ENCODE measurements around the gene KRT8.
A peak's percentile ranks its signal among the peaks of the same experiment; 100 is the strongest.
"Not testable (repeated sequence)": the region's sequence is repeated elsewhere in the genome, so short reads cannot be mapped to it uniquely, and the experiment has no call there.

The KRT8 gene

GRCh38 chr12:52873513-52873831 lies 31.4 kb downstream of the KRT8 start:
- no peak for DNase-seq

- DNase-seq: no peak
Observed at GRCh38 chr12:52872644-52873389, 32.1 kb downstream of the KRT8 start.

DNA sequence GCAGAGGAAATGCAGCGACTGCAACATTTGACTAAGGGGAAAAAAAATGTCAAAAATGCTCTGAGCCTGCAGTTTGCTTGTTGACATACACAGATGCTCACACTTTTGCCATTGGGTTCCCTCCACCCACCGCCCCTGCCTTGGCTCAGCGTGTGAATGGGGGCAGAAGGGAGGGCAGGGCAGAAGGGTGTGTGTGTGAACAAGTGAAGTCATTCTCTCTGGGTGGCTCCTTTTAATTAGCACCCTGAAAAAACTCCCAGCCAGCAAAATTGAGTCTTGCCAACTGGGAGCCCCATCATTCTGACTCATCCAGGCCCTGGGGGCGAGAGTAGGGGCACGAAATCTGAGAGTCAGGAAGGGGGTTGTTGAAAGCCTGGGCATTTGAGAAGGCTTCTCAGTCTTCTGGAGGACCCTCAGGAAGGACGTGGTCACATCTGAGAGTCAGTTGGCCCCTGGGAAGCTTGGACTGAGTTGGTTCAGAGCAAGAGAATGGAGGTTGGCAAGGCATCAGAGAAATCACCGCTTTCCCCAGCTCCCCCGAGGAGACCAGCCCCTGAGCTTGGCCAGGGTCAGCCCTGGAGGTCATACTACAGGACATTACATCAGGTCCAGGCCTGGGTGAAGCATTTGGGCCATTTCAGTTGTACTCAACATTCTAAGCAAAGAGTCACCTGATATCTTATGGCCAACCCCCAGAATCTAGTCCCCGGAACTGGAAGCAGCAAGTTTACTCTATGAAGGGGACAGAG lies 33.4 kb downstream of the KRT8 start:
- DNase-seq: no peak

DNA sequence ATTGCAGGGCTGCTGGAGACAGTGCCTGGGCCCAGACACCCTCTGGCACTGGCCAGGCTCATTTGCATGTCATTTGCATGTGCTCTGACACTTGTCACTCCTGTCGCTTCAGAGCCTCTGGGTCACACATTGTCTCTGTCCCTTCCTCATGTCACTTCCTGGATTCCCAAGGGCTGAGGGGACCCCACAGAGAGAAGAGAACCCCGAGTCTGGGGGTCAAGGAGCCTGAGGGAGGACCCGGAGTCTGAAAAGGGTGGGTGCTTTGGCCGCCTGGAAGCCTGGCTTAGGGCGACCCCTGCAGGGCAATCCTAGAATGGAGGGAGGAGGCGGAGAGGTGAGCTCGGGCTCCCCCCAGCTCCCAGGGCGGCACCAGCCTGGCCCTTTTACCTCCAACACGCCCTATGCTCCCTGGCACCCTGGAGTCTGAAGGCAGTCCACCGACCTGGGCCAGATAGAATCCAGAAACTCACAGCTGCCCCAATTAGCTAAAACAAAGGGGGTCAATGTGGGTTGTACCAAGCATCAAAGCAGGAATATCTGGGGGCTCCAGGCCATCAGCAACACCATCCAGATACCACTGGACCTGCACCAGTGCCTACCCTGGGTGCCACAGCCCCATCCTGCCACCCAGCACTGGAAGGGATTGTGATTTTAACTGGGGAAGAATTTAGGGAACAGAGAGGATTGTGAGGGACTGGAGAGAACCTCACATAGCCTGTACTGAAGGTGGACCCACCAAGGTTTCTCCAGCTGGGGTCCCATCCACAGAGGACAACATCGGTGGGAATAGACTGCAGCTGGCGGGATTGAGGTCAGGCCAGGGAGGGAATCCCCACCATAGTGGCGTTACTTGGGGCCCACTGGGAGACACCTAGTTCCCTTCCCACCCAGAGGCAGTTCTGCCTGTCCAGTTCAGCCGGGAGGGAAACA lies 34.2 kb downstream of the KRT8 start:
- DNase-seq: peak; percentile 37

DNA sequence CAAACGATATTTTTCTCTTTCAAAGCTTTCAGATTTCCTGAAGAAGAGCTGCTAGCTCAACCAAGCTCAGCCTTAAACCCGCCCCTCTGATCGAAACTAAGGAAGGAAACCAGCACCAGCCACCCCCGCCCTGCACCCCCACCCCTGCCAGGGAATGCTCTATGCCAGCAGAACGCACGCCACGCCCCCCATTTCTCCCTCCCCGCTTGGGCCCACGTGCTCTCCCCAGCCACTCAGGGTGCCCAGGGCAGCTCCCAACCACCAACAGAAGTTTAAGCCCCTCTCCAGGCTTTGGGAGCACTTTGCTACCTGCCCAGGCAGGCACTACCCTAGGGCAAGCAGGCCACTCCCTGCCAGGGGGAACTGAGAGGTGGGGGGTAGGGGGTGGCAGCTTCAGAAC lies 37.2 kb downstream of the KRT8 start:
- DNase-seq: peak; percentile 79

DNA sequence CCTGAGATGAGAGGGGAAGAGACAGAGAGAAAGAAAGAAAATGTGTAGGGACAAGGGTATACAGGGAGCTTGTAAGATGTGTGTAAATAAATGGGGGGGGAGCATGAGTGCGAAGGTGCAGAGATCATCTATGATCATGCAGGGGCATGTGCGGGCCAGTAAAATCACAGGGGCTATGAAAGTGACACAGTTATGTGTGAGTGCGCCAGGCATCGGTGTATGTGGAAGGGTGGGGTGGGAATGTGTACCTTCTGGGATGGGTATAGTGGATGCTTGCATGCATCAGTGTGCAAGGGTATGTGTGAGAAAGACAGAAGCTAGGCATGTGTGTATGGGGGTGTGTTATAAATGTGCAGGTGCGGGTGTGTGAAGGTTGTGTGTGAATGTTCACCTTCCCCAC lies 37.7 kb downstream of the KRT8 start:
- no peak for DNase-seq

DNA sequence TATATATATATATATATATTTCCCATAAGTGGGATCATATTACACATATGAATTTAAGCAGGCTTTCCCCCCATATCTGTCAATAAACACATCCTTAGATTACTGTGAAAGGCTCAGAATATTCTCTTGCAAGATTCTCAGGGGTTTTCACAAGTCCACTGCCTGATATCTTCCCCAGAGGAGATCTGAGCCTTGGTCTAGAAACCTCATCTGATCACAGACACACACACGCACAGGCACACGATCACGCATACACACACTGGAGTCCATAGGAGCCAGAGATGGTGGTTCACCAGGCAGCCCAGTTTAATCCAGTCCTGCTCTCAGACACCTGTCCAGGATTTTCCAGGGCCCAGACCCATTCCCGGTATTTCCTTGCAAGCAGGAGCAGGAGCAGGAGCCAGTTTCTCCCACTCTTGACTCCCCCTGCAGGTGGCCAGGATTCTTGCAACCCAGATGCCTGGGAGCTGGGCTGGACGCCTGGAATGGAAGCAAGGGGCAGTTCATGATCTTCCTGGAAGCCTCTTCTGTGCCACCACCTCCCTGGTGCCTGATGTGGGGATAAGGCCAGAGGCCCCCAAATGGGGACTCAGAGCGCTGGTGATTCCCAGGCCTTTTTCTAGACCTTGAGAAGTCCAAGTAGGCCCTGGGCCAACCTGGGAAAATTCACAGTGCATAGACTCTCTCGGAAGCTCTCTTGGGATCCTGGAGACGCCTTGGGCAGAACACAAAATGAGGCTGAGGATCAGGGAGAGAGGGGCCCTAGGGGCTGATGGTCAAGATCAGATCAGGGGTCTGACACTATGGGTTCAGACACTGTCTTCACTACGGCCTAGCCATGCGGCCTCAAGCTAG lies 39.6 kb downstream of the KRT8 start:
- DNase-seq: peak; percentile 10

DNA sequence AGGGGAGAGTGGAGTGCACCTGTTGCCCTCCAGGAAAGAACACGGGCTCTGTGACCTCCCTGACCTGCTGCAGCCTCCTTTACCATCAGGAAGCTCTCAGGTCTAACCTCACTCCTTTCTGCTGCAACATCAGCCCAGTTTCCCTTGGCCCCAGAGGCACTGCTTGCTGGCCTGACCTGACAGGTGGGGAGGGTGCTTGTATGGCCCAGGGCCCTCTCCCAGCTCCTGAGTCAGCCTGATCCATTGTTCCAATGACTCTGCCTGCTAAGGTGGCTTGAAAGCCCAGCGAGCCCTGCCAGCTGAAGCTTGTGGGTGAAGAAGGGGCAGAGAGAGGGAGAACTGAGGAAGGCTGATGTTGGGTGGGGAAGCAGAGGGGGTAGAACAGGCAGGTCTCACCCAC lies 42.9 kb downstream of the KRT8 start:
- DNase-seq: no peak

DNA sequence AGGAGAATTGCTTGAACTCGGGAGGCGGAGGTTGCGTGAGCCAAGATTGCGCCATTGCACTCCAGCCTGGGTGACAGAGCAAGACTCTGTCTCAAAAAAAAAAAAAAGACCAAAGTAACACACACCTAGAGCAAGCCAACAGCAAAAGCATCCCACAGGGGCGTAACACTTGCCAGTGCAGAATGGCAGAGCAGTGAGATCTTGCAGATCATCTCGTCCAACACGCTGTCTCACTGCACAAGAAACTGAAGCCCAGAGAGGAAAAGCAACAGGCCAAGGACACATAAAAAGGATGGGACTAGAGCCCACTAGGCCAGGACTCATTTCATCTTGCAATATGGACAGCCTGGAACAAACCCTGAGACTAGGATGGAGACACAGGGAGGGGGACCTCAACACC lies 43.4 kb downstream of the KRT8 start:
- DNase-seq: no peak

DNA sequence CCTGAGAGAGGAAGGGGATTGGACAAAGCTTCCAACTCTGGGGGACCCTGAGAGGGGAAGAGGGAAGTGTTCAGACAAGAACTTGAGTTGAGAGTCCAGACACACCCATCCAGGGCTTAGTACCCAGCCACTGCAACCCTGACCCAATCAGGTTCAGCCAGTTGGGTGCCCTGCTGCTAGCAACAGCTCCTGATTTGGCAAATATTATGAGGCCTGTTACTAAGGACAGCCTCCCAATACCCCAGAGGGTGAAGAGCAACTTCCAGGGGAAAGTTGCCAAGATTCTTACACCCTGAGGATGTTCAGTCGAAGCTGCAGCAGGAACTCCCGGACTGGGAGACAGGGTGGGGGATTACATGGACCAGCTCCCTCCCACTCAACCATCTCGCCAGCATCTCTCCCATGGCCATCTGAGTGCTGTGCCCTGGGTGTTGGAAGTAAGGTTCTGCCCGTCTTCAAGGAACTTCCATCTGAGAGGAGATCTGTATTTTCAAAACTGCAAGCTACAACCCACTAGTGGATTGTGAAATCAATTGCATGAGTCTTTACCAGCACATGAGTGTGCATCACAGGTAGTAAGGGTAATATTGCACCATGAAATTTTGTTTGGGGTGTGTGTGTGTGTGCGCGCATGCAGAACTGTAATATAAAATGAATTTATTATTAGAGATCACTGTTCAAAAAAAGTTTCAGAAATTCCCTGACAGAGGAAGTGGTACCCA lies 44.6 kb downstream of the KRT8 start:
- no peak for DNase-seq

- DNase-seq: no peak
Observed at GRCh38 chr12:52857500-52857899, 47.4 kb downstream of the KRT8 start.

DNA sequence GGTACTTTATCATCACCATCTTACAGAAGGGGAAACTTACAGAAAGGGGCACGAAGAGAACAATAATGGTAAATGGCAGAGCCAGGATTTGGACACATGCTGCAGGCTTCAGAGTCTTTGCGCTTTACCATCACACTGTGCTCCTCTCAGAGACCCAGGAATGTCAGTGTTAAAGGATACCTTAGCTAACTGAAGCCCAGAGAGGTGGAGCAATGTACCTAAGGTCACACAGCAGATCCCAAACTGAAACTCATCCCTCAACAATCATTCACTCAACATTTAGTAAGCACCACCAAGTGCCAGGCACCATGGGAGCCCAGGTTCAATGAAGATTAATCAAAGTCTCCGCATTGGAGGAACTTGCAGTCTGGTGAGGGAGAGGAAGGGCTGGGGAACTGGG lies 48.1 kb downstream of the KRT8 start:
- DNase-seq: no peak

DNA sequence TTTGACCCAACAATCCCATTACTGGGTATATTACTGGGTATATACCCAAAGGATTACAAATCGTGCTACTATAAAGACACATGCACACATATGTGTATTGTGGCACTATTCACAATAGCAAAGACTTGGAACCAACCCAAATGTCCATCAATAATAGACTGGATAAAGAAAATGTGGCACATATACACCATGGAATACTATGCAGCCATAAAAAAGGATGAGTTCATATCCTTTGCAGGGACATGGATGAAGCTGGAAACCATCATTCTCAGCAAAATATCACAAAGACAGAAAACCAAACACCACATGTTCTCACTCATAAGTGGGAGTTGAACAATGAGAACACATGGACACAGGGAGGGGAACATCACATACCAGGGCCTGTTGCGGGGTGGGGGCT lies 48.8 kb downstream of the KRT8 start:
- DNase-seq: not testable (repeated sequence)

DNA sequence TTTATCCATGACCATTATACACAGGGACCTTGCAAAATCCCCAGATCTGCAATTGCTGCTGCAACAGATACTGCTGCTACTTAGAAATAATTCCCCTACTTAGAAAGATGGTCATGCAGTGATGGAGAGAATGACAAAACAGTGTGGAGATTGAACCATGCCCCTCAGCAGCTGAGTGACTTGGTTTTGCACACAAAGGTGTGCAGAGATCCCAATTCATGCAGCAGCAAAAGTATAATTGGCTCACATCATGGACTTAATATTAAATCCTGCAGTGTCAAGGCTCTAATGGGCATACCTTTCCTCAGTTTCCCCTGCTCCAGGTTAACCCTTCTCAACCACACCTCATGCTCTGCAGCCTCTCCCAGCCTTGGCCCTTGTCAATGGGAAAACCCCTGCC lies 53.1 kb downstream of the KRT8 start:
- no peak for DNase-seq

DNA sequence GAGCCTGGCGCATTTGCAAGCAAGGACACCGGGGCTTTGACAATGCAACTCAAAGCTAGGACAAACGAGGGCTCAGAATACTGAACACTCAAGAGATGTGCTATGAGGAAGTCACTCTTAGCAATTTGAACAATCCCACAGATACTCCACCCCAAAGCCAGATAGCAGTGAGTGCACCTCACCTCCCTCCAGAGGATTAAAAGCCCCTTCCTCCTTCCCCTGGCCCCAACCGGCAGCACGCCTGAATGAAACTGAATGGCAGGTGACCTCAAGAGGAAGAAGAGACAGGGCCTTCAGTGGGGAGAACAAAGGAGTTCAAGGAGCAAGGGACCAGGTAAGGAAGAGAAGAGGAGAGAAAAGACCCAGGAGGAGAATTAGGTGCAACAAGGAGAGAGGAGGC lies 54.2 kb downstream of the KRT8 start:
- DNase-seq: no peak

- DNase-seq: no peak
Observed at GRCh38 chr12:52849511-52849910, 55.4 kb downstream of the KRT8 start.

DNA sequence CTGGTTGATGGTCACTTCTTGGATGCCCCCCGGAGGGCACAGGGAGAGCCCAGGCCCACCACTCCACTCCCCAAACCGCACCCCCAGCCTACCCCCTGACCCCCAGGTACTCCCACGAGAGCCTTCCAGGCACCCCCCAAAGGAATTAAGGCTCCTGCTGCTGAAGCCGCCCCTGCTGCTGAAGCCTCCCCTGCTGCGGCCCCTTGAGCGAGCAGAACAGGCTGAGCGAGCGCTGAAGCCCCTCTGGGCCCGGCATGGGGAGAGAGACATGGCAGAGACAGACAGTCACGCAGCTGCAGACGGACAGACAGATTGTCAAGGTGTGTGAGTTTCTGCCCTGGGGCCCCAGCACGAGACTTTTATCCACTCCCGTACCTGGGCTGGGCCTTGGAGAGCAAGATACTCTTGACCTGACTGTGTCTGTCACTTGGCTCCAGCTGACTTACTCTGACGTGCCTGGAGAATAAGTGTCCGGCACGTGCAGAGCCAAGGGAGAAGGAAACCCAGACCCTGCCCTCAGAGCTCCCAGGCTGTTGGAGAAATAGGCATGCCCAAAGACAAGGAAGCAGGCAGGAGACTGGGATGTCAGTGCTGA lies 56.1 kb downstream of the KRT8 start, which contains the start of gene KRT78:
Gene KRT78, minus strand, starts transcription at position 334 of the 595 bp plus-strand sequence. Its CDS starts 64 bp downstream, at position 270.
- no peak for DNase-seq

- DNase-seq: no peak
Observed at GRCh38 chr12:52847335-52848102, 57.4 kb downstream of the KRT8 start.

Measured in GDM1 (cell line).